Umbilical cord (tissue), 2 donors: ENCODE measurements around the gene ATL1. TPM values are rescaled to one million over a fixed set of nuclear protein-coding genes. Genes with fewer than 3 reads are reported as not detected.
A peak's percentile ranks its signal among the peaks of the same experiment; 100 is the strongest.
"Not testable (repeated sequence)": the region's sequence is repeated elsewhere in the genome, so short reads cannot be mapped to it uniquely, and the experiment has no call there.

Experiments
- DNase-seq: peaks from one replicate; pipeline ENCODE4 v3.0.0-alpha.2; 2015; ENCODE audit warnings: low spot score
- total RNA-seq: library from RNA; depleted of rRNA; stranded (reverse); fragments of >200 nt; gene quantifications from one replicate; pipeline ENCODE4 v1.2.3, GENCODE V29; 2014; ENCODE audit warnings: low replicate concordance; ENCODE audit not compliant: insufficient read depth

The ATL1 gene
- total RNA-seq, 1 donor from 2014 or later, result 19.3 TPM

DNA sequence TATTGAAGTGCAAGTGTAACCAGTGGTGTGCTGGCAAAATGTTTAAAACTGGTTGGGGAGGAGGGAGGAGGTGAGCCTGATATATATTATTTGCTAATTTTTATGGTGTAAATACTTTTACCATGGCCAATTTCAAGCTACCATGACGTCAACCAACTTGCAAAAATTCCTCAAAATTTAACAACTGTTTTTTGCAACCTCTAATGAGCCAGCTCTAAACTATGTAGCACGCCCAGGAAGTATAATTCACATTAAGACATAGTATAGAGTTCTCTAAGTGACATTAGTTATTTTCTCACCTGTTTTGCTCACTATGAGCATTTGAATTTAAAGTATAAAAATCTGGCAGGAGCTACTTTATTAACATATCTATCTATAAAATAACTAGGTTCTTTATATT is 41.4 kb downstream of the ATL1 start:
- no peak for DNase-seq

DNA sequence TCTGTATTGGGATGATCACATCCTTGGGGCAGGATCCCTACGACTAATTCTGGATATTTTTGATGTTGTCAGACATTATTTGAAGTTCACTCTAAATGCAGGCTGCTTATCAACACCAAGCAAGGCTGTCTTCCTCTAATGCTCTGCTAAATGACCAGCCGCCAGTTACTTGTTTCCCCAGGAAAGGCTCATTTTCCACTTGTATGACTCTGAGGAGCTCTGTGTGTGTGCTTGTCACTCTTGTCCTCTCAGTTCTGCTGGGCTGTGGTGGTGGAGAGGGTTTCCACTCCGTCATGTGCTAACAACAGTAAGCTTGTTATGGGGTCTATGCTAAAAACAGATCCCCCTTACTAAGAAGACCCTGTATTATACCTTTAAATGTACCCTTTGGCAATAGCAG is 42.1 kb downstream of the ATL1 start:
- no peak for DNase-seq

DNA sequence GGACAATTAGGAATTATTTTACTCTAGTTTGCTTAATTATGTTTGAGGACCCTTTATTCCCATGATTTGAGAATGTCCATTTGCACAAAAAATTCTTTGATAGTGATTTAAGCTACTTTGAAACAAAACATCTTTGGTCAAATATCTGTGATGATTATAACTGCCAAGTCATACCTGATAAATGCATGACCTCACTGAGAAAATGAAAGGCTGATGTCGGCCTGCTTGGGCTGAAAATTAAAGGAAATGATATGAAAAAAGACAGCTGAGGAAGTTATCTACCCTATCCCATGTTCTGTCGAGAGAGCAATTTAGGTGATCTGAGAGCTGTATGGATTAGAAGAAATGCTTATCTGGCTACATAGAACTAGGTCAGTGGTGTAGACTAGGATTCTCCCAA is 43.6 kb downstream of the ATL1 start:
- DNase-seq, result no peak

DNA sequence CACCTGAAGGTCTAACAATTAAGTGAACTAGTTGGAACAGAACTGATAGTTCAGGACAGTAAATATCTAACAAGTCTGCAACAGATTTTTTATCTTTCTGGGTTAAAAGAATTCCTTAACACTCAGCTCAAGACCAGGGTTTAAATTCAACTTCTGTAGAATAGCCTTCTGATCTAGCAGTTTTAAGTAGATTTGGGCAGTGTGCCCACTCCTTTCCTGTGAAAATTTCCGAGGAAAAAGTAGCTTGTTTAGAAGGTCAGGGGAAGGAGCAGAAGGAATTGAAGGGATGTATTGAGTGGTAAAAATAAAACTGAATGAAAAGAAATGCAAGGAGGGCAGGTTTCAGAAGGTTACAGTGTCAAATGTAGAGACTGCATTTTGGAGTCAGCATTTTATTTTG is 45.8 kb downstream of the ATL1 start:
- peak; percentile 69 for DNase-seq

DNA sequence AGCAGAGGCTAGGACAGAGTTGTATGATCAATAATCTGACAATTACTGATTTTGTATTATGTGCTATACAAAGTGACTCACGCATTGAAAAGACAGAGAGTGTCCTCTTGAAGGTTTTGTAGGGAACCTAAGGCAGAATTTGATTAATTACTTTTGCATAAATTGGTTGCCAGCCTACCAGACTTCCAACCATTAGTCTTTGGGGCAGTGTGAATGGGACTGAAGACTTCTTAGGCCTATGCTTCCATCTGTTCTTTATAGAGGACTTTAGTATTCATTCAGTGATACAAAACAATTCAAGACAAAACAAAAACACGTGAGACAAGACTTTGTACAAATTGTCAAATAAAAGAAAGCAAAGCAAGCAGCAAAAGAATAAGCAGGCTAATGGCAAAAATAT is 46.5 kb downstream of the ATL1 start:
- no peak for DNase-seq

DNA sequence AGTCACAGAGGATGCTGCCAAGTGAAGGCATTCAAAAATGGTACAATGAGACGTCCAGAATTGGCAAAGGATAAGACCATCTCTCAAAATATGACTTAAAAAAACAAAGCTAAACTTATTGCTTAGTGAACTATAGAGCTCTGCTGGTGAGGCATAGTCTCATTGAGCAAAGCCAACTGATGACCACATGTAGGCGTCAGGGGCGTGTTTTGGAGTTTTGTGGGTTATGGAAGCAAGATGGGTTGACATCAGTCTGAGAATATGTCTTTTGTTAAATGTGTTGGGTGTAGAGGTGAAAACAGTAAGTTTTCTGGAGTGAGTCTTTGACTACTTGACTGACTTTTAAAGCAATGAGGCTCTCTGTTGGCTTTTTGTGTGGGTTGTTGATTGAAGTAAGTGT is 47.2 kb downstream of the ATL1 start:
- no peak for DNase-seq

DNA sequence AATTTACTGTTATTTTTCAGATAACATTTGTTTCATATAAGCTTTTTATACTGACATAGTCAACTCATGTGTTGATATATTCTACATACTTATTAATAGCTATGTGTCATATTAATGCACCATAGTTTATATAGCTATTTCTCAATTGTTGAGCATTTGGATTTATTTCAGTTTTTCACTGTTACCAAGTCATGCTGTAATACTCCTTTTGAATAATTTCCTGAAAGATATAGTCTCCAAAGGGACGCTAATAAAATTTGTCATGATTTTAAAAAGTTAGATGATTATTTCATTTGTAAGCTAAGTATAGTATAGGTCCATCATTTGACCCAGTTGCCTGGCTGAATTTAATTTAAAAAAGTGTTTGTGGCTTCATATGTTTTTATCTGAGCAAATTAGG is 47.8 kb downstream of the ATL1 start:
- DNase-seq, result no peak

DNA sequence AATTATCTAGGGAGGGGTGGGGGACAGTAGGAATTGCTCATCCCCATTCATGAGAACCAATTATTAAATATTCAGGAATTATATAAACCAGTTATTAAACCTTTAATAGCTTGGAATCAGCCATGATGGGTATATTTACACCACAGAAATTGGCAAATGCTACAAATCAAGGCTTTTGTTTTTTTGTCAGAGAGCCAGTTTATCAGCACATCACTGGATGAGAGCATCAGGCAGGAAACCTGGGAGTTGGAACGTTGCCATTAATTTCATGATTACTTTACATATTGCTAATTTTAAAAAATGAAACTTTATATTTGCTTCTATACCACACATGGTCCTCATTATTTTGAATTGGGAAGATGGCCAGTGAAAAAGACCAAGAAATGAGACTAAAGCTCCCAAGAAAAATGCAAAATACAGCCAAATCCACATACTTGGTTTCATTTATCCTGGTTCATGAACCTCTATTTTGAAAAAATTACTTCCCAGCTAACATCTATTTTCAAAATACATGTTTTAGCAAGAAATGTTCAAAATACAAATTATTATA is 48.4 kb downstream of the ATL1 start:
- DNase-seq, result no peak

DNA sequence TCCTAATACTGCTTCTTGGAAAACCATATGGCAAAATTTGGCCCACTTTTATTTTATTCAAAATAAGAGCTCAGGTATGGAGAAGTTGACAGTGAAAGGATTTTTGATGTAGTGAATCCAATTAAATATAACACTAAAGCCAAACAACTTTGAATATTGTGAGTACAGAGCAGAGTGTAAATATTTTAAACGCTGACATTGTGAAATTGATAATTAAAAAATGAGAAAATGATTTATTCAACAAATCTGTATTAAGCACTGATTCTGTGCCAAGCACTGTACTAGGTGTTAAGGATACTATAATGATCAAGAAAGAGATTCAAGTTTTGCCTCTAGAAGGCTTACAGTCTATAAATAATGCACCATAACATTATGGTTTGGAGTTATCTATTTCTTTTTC is 50.5 kb downstream of the ATL1 start:
- DNase-seq, result no peak

DNA sequence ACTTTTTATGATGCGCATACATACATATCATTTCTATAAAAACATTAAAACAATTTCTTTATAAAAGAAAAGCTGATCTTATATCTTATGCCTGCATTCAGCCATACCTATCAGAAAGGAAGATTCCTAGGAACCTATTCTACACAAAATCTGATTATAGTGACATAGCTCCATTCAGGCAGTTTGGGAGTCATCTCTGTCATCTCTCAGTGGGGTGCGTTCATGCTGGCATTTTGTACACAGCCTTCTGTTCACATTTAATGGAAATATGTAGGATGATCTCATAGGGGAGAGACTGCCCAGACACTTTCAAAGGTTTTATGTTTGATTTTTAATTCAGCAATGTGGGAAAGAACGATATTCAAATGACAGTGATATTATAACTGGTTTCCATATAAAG is 52.9 kb downstream of the ATL1 start:
- DNase-seq, result no peak

DNA sequence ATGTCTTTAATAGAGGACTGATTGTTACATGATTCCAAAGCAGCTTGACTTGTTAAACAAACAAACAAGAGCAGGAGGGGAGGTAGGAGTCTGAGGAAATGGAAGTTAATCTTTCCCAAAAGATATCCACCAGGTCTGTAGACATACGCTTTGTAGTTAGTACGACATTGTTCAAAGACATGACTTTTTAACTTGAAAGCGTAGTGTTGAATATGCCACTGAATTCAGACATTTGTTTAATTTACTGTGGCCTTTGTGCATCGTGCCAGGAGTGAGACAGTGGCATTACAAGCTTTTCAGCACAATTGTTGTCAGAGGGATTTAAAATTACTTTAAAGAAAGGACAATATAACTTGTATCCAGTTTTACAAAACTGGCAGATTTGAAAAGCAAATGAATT is 55.1 kb downstream of the ATL1 start:
- no peak for DNase-seq

DNA sequence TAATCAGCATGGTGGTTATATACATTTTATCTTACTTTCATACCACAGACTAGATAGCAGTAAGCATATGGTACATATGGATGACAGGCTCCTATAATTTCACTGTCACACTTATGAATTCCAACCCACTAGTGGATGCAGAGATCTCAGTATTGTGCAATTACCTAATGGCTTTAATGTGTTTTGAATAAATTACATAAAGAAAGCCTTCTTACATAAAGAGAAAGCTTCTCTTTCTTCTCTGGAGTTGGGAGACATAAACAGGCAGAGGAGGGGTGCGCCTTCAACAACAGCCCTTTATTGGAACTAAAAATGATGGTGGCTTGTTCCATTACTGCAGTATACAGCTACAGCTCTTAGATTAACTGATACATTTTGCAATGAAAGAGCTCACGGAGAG is 55.6 kb downstream of the ATL1 start:
- no peak for DNase-seq

DNA sequence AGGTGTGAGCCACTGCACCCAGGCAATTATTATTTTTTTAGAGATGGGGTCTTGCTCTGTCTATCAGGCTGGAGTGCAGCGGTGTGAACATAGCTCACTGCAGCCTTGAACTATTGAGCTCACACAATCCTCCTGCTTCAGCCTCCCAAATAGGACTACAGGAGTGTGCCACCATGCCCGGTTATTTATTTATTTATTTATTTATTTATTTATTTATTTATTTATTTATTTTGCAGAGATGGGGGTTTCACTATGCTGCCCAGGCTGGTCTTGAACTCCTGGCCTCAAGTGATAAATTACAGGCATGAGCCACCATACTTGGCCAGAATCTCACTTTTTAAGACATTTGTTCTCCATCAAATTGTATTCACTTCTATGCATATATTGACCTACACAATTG is 56.3 kb downstream of the ATL1 start:
- no peak for DNase-seq

DNA sequence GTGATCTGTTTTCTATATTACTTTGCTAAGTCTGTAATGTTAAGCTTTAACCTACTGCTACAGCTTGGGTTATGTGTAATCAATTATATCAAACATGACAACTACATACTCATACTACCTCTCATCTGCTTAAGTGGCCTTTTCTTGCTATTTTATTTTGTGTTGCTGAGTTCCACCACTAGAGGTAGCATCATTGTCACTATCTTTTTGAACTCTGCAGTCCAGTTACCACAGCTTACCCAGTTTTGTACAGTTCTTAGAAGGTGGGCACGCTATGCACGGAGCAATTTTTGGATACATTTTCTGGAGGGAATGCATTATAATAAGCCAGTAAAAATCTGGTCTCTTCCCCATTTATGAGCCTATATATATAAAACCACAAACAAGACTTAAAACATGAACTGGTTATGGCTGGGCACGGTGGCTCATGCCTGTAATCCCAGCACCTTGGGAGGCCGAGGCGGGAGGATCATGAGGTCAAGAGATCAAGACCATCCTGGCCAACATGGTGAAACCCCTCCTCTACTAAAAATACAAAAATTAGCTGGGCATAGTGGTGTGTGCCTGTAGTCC is 59.7 kb downstream of the ATL1 start:
- DNase-seq, result peak; percentile 44

DNA sequence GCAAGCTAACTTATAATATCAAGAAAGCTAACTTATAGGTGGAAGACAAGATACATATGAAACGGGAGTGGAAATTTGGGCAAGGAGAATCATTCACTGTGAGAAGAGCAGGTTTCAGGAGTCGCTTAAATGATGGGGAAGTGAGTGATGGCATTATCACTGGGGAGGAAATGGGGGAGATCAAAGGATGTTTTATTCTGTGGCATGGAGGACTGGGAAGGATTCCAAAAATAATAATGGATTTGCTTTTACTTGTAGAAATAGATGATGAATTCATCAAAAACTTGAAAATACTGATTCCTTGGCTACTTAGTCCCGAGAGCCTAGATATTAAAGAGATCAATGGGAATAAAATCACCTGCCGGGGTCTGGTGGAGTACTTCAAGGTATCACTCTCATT is 60.4 kb downstream of the ATL1 start:
- DNase-seq, result no peak

DNA sequence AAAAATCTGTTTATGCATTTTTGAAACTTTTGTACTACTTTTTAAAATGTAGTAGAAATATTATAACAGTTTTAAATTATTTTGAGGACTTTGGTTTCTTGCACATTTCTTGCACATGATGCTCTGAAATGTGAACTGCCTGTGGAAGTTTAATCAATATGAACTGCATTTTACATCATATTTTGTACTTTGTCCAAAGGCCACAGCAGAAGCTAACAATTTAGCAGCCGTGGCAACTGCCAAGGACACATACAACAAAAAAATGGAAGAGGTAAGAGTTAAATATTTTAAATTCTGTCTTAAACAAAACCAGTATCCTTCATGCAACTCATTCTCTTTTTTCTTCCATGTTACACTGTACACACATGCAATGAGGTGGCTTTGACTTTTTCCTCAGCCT is 63.0 kb downstream of the ATL1 start:
- no peak for DNase-seq

DNA sequence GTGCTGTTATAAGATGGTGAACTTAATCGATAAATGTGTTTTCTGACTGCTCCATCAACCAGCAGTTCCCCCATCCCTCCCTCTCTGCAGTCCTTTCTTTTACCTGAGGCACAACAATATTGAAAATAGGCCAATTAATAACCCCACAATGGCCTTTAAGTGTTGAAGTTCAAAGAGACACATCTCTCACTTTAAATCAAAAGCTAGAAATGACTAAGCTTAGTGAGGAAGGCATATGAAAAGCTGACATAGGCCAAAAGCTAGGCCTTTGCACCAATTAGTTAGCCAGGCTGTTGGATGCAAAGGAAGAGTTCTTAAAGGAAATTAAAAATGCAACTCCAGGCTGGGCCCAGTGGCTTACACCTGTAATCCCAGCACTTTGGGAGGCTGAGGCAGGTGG is 64.5 kb downstream of the ATL1 start:
- DNase-seq, result no peak

DNA sequence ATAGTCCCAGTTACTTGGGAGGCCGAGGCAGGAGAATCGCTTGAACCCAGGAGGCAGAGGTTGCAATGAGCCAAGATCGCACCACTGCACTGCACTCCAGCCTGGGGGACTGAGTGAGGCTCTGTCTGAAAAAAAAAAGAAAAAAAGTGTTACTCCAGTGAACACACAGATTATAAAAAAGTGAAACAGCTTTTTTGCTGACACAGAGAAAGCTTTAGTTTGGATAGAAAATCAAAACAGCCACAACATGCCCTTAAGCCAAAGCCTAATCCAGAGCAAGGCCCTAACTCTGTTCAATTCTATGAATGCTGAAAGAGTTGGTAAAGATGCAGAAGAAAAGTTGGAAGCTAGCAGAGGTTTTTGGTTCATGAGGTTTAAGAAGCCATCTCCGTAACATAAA is 65.0 kb downstream of the ATL1 start:
- DNase-seq, result not testable (repeated sequence)

DNA sequence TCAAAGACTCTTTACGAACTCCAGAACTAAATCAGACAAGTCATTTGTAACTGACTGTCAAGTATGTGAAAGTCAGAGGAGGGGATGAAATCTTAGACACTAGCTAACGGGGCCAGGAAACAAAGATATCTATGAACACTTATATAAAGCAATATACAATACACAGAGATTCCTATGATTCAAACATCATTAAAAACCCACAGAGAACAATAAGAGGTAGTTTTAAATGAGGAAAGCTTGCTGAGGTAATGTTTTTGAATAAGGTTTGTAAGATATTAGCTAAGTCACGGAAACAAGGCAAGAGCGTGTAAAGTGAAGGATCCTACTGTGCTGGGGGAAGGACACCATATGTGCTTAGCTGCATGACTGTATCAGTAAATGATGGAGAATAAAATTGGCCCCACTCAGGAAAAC is 71.5 kb downstream of the ATL1 start:
- DNase-seq, result no peak

DNA sequence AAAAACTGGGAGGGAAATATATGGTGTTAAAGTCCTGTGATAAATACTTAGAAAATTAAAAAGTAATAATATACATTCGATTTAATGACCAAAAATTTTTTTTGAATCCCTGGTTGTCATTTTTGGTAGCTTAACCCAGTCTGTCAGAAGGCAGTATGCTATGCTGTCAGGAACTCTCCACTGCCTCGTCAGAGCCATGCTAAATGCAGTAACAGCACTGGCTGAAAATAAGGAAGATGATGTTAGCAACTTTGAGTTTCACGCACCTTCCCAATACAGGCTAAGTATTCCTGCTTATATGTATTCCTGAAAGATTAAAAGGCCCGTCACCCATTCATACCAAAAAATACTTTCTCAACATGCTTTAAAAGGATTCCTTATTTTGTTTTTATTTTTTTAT is 74.0 kb downstream of the ATL1 start:
- no peak for DNase-seq

DNA sequence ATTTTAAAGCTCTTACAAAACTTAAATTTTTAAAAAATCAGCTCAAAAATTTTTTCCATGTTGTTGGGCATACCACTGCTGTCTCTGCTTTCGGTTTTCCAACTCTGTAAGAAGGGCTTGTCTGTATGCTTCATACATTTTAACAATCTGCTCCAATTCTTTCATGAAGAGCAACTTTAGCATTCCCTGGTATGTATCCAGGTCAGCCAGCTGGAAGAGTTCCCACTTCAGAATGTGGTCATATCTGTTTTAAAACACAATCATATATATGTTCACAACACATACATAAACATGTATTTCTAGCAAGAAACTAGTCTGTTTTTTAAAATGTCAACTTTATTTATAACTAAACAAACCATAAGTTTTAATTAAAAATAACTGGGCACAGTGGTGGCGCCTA is 75.2 kb downstream of the ATL1 start:
- no peak for DNase-seq

DNA sequence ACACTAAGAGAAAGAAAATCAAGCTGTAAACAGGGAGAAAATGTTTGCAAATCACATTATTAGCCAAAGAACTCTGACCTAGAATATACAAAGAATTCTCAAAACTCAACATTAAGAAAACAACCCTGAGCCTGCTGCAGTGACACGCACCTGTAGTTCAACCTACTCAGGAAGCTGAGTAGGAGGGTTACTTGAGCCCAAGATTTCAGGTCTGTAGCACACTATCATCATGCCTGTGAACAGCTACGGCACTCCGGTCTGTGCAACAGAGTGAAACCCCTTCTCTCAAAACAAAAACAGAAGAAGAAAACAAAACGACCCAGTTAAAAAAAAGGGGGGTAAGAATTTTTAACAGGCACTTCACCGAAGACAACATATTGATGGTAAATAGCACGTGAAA is 87.3 kb downstream of the ATL1 start:
- DNase-seq, result no peak

DNA sequence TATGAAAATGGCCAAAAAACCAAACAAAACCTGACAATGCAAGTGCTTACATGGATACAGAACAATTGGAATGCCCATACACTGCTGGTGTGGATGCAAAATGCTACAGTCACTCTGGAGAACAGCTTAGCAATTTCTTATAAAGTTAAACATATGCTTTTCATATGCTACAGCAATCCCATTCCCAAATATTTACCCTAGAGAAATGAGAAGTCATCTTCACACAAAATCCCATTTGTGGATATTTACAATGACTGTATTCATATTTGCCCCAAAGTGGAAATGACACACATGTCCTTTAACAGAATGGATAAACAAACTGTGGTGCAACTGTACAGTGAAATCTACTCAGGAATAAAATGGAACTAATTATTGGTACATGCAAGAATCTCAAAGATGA is 87.8 kb downstream of the ATL1 start:
- no peak for DNase-seq

DNA sequence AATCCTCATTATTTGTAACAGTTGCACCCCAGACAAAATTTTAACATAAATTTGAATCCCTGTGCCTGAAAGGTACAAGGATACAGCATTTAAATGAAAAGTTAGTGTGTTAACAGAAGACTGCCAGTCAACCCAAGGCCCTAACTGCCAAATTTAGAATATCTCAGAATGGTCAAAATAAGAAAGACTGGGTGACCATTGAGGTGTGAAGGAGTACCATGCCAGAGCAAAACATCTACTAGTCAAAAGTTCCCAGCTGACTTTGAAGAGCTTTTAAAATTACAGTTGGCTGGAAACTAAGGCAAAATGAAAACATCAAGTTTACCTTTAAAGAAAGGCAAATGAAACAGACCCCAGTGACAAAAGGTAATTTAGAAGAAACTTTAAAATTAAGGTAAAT is 89.7 kb downstream of the ATL1 start:
- DNase-seq, result no peak
